Peyer's patch (tissue), 4 donors: ENCODE measurements around the gene STC2.

Experiments used
- CTCF ChIP-seq, 6 experiments: fragments of 450-650 bp in 4 of 6; fragments of 200-600 bp in 2 of 6; sonication (generic) in 1 of 6; IDR thresholded peaks; one replicate each; pipeline ENCODE4 v1.5.1; 2017 to 2019; ENCODE audit warnings: antibody characterized with exemption in 6 of 6, mild to moderate bottlenecking in 3 of 6, moderate library complexity in 1 of 6
- POLR2A ChIP-seq, 2 donors: fragments of 450-650 bp; IDR thresholded peaks; one replicate each; pipeline ENCODE4 v1.5.1; 2017; ENCODE audit warnings: antibody characterized with exemption in 2 of 2, mild to moderate bottlenecking in 2 of 2, moderate library complexity in 2 of 2

- TF ChIP-seq CTCF (IDR thresholded peaks at IDR 0.05) = no peak
- no peak for TF ChIP-seq POLR2A (IDR thresholded peaks at IDR 0.05)
Observed at GRCh38 chr5:173291722-173292658, 36.2 kb downstream of the STC2 start.
